Measurements from ENCODE around the gene SEMA4B. TPM values are rescaled to one million over a fixed set of nuclear protein-coding genes. Genes with fewer than 3 reads are reported as not detected.

SEMA4B gene
- polyA plus RNA-seq, 1 donor (not counting 4 experiments of a cell fraction or from before 2014, with no cell fraction given) = 58.7 TPM

- no peak for DNase-seq (ENCODE audit: low read depth, low spot score)
- Histone ChIP-seq H3K9ac (ENCODE audit: control insufficient read depth, extremely low read depth, insufficient read depth, low read length) (no peak overlapping the region), H3K4me2 (ENCODE audit: control insufficient read depth, extremely low read depth, insufficient read depth, low read depth, low read length) (no peak overlapping the region), H3K9me3 (ENCODE audit: control insufficient read depth, low read depth, low read length) (no peaks in the 10 kb centered on the region), H3K27me3 (ENCODE audit: control insufficient read depth, extremely low read depth, insufficient read depth, low read length) (no peaks in the 10 kb centered on the region), H3K36me3 (ENCODE audit: control insufficient read depth in 2 of 2, extremely low read depth in 1 of 2, insufficient read depth in 2 of 2, low read length in 2 of 2) (peaks cover 0 to 3% of the 10 kb centered on the region in 2 experiments), H2AFZ (ENCODE audit: control insufficient read depth, low read length) (no peak overlapping the region), H4K20me1 (ENCODE audit: control insufficient read depth, extremely low read depth, insufficient read depth, low read length) (no peaks in the 10 kb centered on the region), H3K4me1 (ENCODE audit: control insufficient read depth, extremely low read depth, insufficient read depth, low read length) (peaks cover 46% of the 10 kb centered on the region), H3K9me1 (ENCODE audit: control insufficient read depth, extremely low read depth, insufficient read depth, low read length) (peaks cover 2% of the 10 kb centered on the region), H3K79me2 (ENCODE audit: control insufficient read depth, insufficient read depth, low read length) (peaks cover 40% of the 10 kb centered on the region), H3K4me3 (ENCODE audit: control insufficient read depth in 2 of 3, extremely low read depth in 1 of 3, insufficient read depth in 2 of 3, low read depth in 1 of 3, low read length in 3 of 3) (no peak overlapping the region), H3K27ac (ENCODE audit: control insufficient read depth, insufficient read depth, low read length) (no peak overlapping the region)
- FAIRE-seq = no peak
- dilution Hi-C loops (cut with MboI; ENCODE audit: extremely low pct_ligation_motif_present, low sequenced_read_pairs) = no loop called here
- TF ChIP-seq EZH2 (IDR thresholded peaks at IDR 0.05; ENCODE audit: low read length) (no peak), CTCF (optimal IDR thresholded peaks at IDR 0.05 in 1 of 3, IDR thresholded peaks at IDR 0.05 in 1 of 3, conservative IDR thresholded peaks at IDR 0.05 in 1 of 3; ENCODE audit: extremely low read depth in 1 of 3, insufficient read depth in 2 of 3, low read length in 3 of 3) (no peak)
Observed at GRCh38 chr15:90194655-90195054, 6.5 kb upstream of the SEMA4B start.

- dilution Hi-C loops (cut with MboI; ENCODE audit: extremely low pct_ligation_motif_present, low sequenced_read_pairs) = no loop called here
- H3K9ac ChIP-seq (ENCODE audit: control insufficient read depth, extremely low read depth, insufficient read depth, low read length) = peak overlapping the region; percentile 80
- peaks cover 40% of the 10 kb centered on the region for H3K4me1 ChIP-seq (ENCODE audit: control insufficient read depth, extremely low read depth, insufficient read depth, low read length)
- H3K27ac ChIP-seq (ENCODE audit: control insufficient read depth, insufficient read depth, low read length) = peak overlapping the region; percentile 67
- peaks cover 56% of the 10 kb centered on the region for H3K79me2 ChIP-seq (ENCODE audit: control insufficient read depth, insufficient read depth, low read length)
- H2AFZ ChIP-seq (ENCODE audit: control insufficient read depth, low read length) = no peak overlapping the region
- FAIRE-seq (no peak), DNase-seq (ENCODE audit: low read depth, low spot score) (no peak)
- no peaks in the 10 kb centered on the region for H3K27me3 ChIP-seq (ENCODE audit: control insufficient read depth, extremely low read depth, insufficient read depth, low read length)
- peak overlapping the region; percentile 81 to 99 (median 82) for H3K4me3 ChIP-seq (ENCODE audit: control insufficient read depth in 2 of 3, extremely low read depth in 1 of 3, insufficient read depth in 2 of 3, low read depth in 1 of 3, low read length in 3 of 3)
- peaks cover 8% of the 10 kb centered on the region for H3K9me1 ChIP-seq (ENCODE audit: control insufficient read depth, extremely low read depth, insufficient read depth, low read length)
- H4K20me1 ChIP-seq (ENCODE audit: control insufficient read depth, extremely low read depth, insufficient read depth, low read length) = peaks cover 3% of the 10 kb centered on the region
- TF ChIP-seq CTCF (optimal IDR thresholded peaks at IDR 0.05 in 1 of 3, IDR thresholded peaks at IDR 0.05 in 1 of 3, conservative IDR thresholded peaks at IDR 0.05 in 1 of 3; ENCODE audit: extremely low read depth in 1 of 3, insufficient read depth in 2 of 3, low read length in 3 of 3) = no peak
- no peak for TF ChIP-seq EZH2 (IDR thresholded peaks at IDR 0.05; ENCODE audit: low read length)
- H3K9me3 ChIP-seq (ENCODE audit: control insufficient read depth, low read depth, low read length) = no peaks in the 10 kb centered on the region
- peaks cover 6 to 23% of the 10 kb centered on the region in 2 experiments for H3K36me3 ChIP-seq (ENCODE audit: control insufficient read depth in 2 of 2, extremely low read depth in 1 of 2, insufficient read depth in 2 of 2, low read length in 2 of 2)
- peak overlapping the region; percentile 94 for H3K4me2 ChIP-seq (ENCODE audit: control insufficient read depth, extremely low read depth, insufficient read depth, low read depth, low read length)
Observed at GRCh38 chr15:90200534-90201129, 498 bp upstream of the SEMA4B start.

Data from keratinocyte (primary cell).